HFF-Myc (cell line): ENCODE measurements around the gene HEXD.
A peak's percentile ranks its signal among the peaks of the same experiment; 100 is the strongest.

ENCODE experiments used
- DNase-seq: peaks from one replicate; pipeline ENCODE4 v3.0.0-alpha.2; 2011; ENCODE audit warnings: low read depth; ENCODE audit errors: extremely low read depth
- H3K4me3 ChIP-seq: replicated peaks from 2 replicates; pipeline ENCODE4 v1.5.1; 2011; ENCODE audit warnings: low read depth, mild to moderate bottlenecking, control low read depth, low read length
- CTCF ChIP-seq: IDR thresholded peaks from 2 replicates; pipeline ENCODE4 v1.5.1; 2012; ENCODE audit warnings: mild to moderate bottlenecking, low read depth, low read length, control low read depth; ENCODE audit errors: missing control alignments

HEXD gene

GRCh38 chr17:82424001-82424862 lies 6.1 kb downstream of the HEXD start:
- peak; percentile 85 for TF ChIP-seq CTCF
- H3K4me3 ChIP-seq, result no peak overlapping the region
- DNase-seq, result no peak

GRCh38 chr17:82424863-82425159 lies 6.7 kb downstream of the HEXD start:
- H3K4me3 ChIP-seq, result no peak overlapping the region
- no peak for TF ChIP-seq CTCF
- no peak for DNase-seq

GRCh38 chr17:82428546-82428945 lies 10.4 kb downstream of the HEXD start:
- no peak for TF ChIP-seq CTCF
- DNase-seq, result no peak
- no peak overlapping the region for H3K4me3 ChIP-seq

- no peak for DNase-seq
- no peak overlapping the region for H3K4me3 ChIP-seq
- TF ChIP-seq CTCF, result no peak
These were observed 11.7 kb downstream of the HEXD start for GRCh38 chr17:82429824-82430223.

- no peak for DNase-seq
- H3K4me3 ChIP-seq, result no peak overlapping the region
- no peak for TF ChIP-seq CTCF
These were observed 13.9 kb downstream of the HEXD start for GRCh38 chr17:82432017-82432416.

GRCh38 chr17:82433560-82434215 lies 15.5 kb downstream of the HEXD start:
- no peak for DNase-seq
- H3K4me3 ChIP-seq, result no peak overlapping the region
- TF ChIP-seq CTCF, result no peak
